HCT116 (cell line): ENCODE results near the gene SLC8A1. TPM values are rescaled to one million over a fixed set of nuclear protein-coding genes. Genes with fewer than 3 reads are reported as not detected.

Source experiments
- ATAC-seq: fragments of 200-7000 bp; cut with Tn5 transposase; 2 replicates; pipeline ENCODE4 v1.9.1; 2020; ENCODE audit warnings: mild to moderate bottlenecking, moderate library complexity
- BruUV-seq: library from RNA; stranded (reverse); fragments of 400-500 nt; replicated peaks from 2 replicates; lab custom pipeline; 2021; lab: Mats Ljungman, UMichigan
- CTCF ChIA-PET: fragments of 300-600 bp; sonication (Branson Sonifier 250); formaldehyde crosslinking; loops from one replicate; lab custom pipeline; 2021; ENCODE audit warnings: antibody characterized with exemption; lab: Charles Lee
- POLR2A ChIA-PET: fragments of 300-600, 350-600 bp; sonication (Branson Sonifier 250); formaldehyde crosslinking; loops from one replicate; lab custom pipeline; 2021; ENCODE audit warnings: antibody characterized with exemption; lab: Charles Lee
- RAD21 ChIA-PET, 2 experiments: fragments of 300-600 bp; sonication (Branson Sonifier 250); formaldehyde crosslinking; loops; one replicate each; lab custom pipeline; 2023; ENCODE audit warnings: low total read pairs in 2 of 2; ENCODE audit not compliant: uncharacterized antibody in 2 of 2, unreplicated experiment in 2 of 2, low non-redundant PET in 1 of 2; lab: Charles Lee
- DNase-seq: peaks from one replicate; pipeline ENCODE4 v3.0.0-alpha.2; 2010; ENCODE audit warnings: low read depth, low spot score
- H2AFZ ChIP-seq: fragments of 200-600 bp; shearing (Covaris generic), sonication (generic); 2 replicates; pipeline ENCODE4 v1.6.1; 2017; ENCODE audit warnings: low read depth, mixed run types, mixed read lengths, antibody characterized with exemption, low read length; ENCODE audit not compliant: poor library complexity, severe bottlenecking
- H3K27ac ChIP-seq: 2 replicates; pipeline ENCODE4 v1.5.1; 2012; ENCODE audit warnings: low read depth, low read length
- H3K27me3 ChIP-seq: fragments of 200-600 bp; sonication (generic); 2 replicates; pipeline ENCODE4 v1.6.1; 2016; ENCODE audit warnings: mixed run types, low read length, mixed read lengths; ENCODE audit not compliant: insufficient read depth
- H3K36me3 ChIP-seq, 2 experiments: fragments of 200-500 bp in 1 of 2; fragments of 200-600 bp in 1 of 2; sonication (Bioruptor generic) in 1 of 2; sonication (generic) in 1 of 2; 2 replicates each; pipeline versions ENCODE4 v1.5.1 to v1.6.1; 2014 to 2016; ENCODE audit warnings: low read length in 2 of 2, inconsistent platforms in 1 of 2, mixed read lengths in 1 of 2, mixed run types in 1 of 2; ENCODE audit not compliant: insufficient read depth in 2 of 2, control insufficient read depth in 1 of 2
- H3K4me1 ChIP-seq, 2 experiments: fragments of 200-600 bp in 1 of 2; sonication (generic) in 1 of 2; 2 replicates each; pipeline versions ENCODE4 v1.5.1 to v1.6.1; 2012 to 2017; ENCODE audit warnings: low read length in 2 of 2, inconsistent platforms in 1 of 2, mild to moderate bottlenecking in 1 of 2, mixed read lengths in 1 of 2, mixed run types in 1 of 2, moderate library complexity in 1 of 2; ENCODE audit not compliant: insufficient read depth in 2 of 2, control insufficient read depth in 1 of 2
- H3K4me2 ChIP-seq: fragments of 200-600 bp; sonication (generic); 2 replicates; pipeline ENCODE4 v1.6.1; 2017; ENCODE audit warnings: mixed run types, low read length, mixed read lengths
- H3K4me3 ChIP-seq, 2 experiments: fragments of 200-600 bp in 1 of 2; sonication (generic) in 1 of 2; replicated peaks in 1 of 2; 2 replicates each; pipeline ENCODE4 v1.5.1; 2011 to 2016; ENCODE audit warnings: low read length in 2 of 2, control low read depth in 1 of 2, low read depth in 1 of 2, mild to moderate bottlenecking in 1 of 2, mixed read lengths in 1 of 2, mixed run types in 1 of 2
- H3K79me2 ChIP-seq: fragments of 200-600 bp; sonication (generic); 2 replicates; pipeline ENCODE4 v1.6.1; 2017; ENCODE audit warnings: mild to moderate bottlenecking, mixed run types, low read length, moderate library complexity, mixed read lengths; ENCODE audit not compliant: insufficient read depth
- H3K9ac ChIP-seq: fragments of 200-600 bp; sonication (generic); 2 replicates; pipeline ENCODE4 v1.6.1; 2016; ENCODE audit warnings: low read length, mixed read lengths
- H3K9me2 ChIP-seq: fragments of 200-600 bp; sonication (generic), shearing (Covaris generic); 2 replicates; pipeline ENCODE4 v1.6.1; 2017; ENCODE audit warnings: mixed run types, mild to moderate bottlenecking, moderate library complexity; ENCODE audit not compliant: insufficient read depth
- H3K9me3 ChIP-seq, 2 experiments: fragments of 200-500 bp in 1 of 2; fragments of 200-600 bp in 1 of 2; sonication (Bioruptor generic) in 1 of 2; sonication (generic) in 1 of 2; 2 replicates each; pipeline ENCODE4 v1.6.1; 2014 to 2017; ENCODE audit warnings: low read length in 2 of 2, mixed read lengths in 2 of 2, inconsistent platforms in 1 of 2, low read depth in 1 of 2, mild to moderate bottlenecking in 1 of 2, mixed run types in 1 of 2, moderate library complexity in 1 of 2; ENCODE audit not compliant: control insufficient read depth in 1 of 2, insufficient read depth in 1 of 2
- H4K20me1 ChIP-seq: fragments of 200-600 bp; sonication (generic), shearing (Covaris generic); 2 replicates; pipeline ENCODE4 v1.6.1; 2017; ENCODE audit warnings: mixed run types, mild to moderate bottlenecking, moderate library complexity; ENCODE audit not compliant: insufficient read depth
- CBX3 ChIP-seq: IDR thresholded peaks from 2 replicates; pipeline ENCODE4 v1.6.1; 2012; ENCODE audit warnings: low read depth
- CEBPB ChIP-seq: IDR thresholded peaks from 2 replicates; pipeline ENCODE4 v1.6.1; 2012; ENCODE audit warnings: low read depth
- EGR1 ChIP-seq: IDR thresholded peaks from 2 replicates; pipeline ENCODE4 v1.6.1; 2012; ENCODE audit warnings: low read depth
- ELF1 ChIP-seq: IDR thresholded peaks from 2 replicates; pipeline ENCODE4 v1.6.1; 2012; ENCODE audit warnings: low read depth, borderline replicate concordance
- EZH2 ChIP-seq: fragments of 200-600 bp; sonication (generic); IDR thresholded peaks from 2 replicates; pipeline ENCODE4 v1.6.1; 2017; ENCODE audit warnings: antibody characterized with exemption, mixed run types
- EZH2phosphoT487 ChIP-seq: fragments of 200-600 bp; IDR thresholded peaks from 2 replicates; pipeline ENCODE4 v1.6.1; 2018; ENCODE audit warnings: antibody characterized with exemption, borderline replicate concordance
- POLR2A ChIP-seq: IDR thresholded peaks from 2 replicates; pipeline ENCODE4 v1.7.0; 2011; ENCODE audit warnings: borderline replicate concordance; ENCODE audit not compliant: insufficient read depth, insufficient read length; ENCODE audit errors: extremely low read depth
- POLR2AphosphoS5 ChIP-seq: IDR thresholded peaks from 2 replicates; pipeline ENCODE4 v1.6.1; 2011; ENCODE audit warnings: mild to moderate bottlenecking, low read depth, low read length, moderate library complexity
- RAD21 ChIP-seq: IDR thresholded peaks from 2 replicates; pipeline ENCODE4 v1.6.1; 2012; ENCODE audit warnings: low read depth, mild to moderate bottlenecking
- SIN3A ChIP-seq: IDR thresholded peaks from 2 replicates; pipeline ENCODE4 v1.6.1; 2012; ENCODE audit warnings: low read depth
- SP1 ChIP-seq: IDR thresholded peaks from 2 replicates; pipeline ENCODE4 v1.6.1; 2012; ENCODE audit warnings: low read depth
- SRF ChIP-seq: IDR thresholded peaks from 2 replicates; pipeline ENCODE4 v1.6.1; 2012; ENCODE audit warnings: low read depth
- TCF7L2 ChIP-seq: IDR thresholded peaks from 2 replicates; pipeline ENCODE4 v1.7.0; 2011; ENCODE audit warnings: borderline replicate concordance, inconsistent platforms; ENCODE audit not compliant: insufficient read depth, insufficient read length; ENCODE audit errors: extremely low read depth
- intact Hi-C: fragments of 100-400 bp; cut with micrococcal nuclease; formaldehyde crosslinking; loops from 2 replicates; pipeline ENCODE4 v1.10.0; 2022
- total RNA-seq: library from RNA; stranded (reverse); gene quantifications from one replicate; pipeline ENCODE4 v1.2.1, GENCODE V29; 2021; ENCODE audit not compliant: unreplicated experiment
- TF ChIP-seq, protein P1 (sequence below): IDR thresholded peaks from 2 replicates; pipeline ENCODE4 v1.6.1; 2012
- TF ChIP-seq, protein P2 (sequence below), 3 experiments: fragments of 200-600 bp in 1 of 3; sonication (generic) in 1 of 3; IDR thresholded peaks in 2 of 3; conservative IDR thresholded peaks in 1 of 3; 2 replicates each; pipeline ENCODE4 v1.5.1; 2012 to 2017; ENCODE audit warnings: low read depth in 2 of 3, low read length in 2 of 3, antibody characterized with exemption in 1 of 3, borderline replicate concordance in 1 of 3, control low read depth in 1 of 3, mild to moderate bottlenecking in 1 of 3, mixed read lengths in 1 of 3, mixed run types in 1 of 3, moderate library complexity in 1 of 3; ENCODE audit not compliant: insufficient read depth in 1 of 3
- TF ChIP-seq, protein P3 (sequence below): IDR thresholded peaks from 2 replicates; pipeline ENCODE4 v1.6.1; 2012
- TF ChIP-seq, protein P4 (sequence below): IDR thresholded peaks from 2 replicates; pipeline ENCODE4 v1.6.1; 2011; ENCODE audit warnings: mild to moderate bottlenecking, low read length, moderate library complexity; ENCODE audit not compliant: insufficient replicate concordance; ENCODE audit errors: extremely low read depth

The SLC8A1 gene
- total RNA-seq, 1 experiment from 2014 or later = 0.07 TPM

DNA sequence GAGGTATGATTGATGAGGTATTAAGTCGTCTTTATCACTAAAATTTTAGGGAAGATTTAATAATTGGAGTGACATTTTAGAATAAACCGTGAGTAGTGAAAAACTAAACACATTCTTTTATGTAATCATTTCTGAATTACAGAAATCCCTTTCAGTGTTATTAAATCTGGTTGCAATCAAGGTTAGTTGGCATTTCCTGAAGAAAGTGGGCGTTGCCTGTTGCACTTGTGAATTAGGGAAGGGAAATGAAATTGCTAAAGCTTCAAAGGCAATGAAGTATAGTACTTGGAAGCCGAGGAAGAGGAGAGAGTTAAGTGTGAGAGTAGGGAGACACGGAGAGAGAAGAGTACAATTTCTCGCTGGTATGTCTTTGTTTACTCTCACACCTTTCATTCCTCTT, 274.5 kb downstream of the SLC8A1 start (continued):
- TF ChIP-seq, protein P1, sequence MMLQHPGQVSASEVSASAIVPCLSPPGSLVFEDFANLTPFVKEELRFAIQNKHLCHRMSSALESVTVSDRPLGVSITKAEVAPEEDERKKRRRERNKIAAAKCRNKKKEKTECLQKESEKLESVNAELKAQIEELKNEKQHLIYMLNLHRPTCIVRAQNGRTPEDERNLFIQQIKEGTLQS = no peak
- TF ChIP-seq EZH2phosphoT487 (no peak), EZH2 (no peak), SIN3A (no peak), RAD21 (no peak), SP1 (no peak)
- TF ChIP-seq, protein P2, sequence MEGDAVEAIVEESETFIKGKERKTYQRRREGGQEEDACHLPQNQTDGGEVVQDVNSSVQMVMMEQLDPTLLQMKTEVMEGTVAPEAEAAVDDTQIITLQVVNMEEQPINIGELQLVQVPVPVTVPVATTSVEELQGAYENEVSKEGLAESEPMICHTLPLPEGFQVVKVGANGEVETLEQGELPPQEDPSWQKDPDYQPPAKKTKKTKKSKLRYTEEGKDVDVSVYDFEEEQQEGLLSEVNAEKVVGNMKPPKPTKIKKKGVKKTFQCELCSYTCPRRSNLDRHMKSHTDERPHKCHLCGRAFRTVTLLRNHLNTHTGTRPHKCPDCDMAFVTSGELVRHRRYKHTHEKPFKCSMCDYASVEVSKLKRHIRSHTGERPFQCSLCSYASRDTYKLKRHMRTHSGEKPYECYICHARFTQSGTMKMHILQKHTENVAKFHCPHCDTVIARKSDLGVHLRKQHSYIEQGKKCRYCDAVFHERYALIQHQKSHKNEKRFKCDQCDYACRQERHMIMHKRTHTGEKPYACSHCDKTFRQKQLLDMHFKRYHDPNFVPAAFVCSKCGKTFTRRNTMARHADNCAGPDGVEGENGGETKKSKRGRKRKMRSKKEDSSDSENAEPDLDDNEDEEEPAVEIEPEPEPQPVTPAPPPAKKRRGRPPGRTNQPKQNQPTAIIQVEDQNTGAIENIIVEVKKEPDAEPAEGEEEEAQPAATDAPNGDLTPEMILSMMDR (IDR thresholded peaks at IDR 0.05 in 2 of 3, conservative IDR thresholded peaks at IDR 0.05 in 1 of 3; ENCODE audit: borderline replicate concordance in 1 of 3, insufficient read depth in 1 of 3, low read depth in 2 of 3, low read length in 2 of 3) = no peak

DNA sequence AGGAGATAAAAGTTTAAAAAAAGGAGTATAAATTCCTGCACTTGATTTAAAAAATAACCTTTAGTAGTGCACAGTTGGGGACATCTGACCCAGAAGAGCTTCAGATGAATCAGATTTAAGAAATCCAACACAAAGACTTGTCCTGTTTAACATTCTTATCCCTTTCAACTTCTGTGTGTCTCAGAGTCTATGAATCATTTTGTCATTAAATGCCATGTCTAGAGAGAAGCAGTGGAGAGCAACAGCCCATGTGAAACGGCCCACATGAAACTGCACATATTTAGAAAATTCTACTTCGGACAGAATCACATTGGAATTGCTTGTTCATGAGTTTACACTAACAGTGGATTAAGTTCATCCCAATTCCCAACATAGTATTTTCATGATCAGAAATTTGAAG, 278.6 kb downstream of the SLC8A1 start:
- CTCF ChIA-PET = no interaction called here
- no peak overlapping the region for H2AFZ ChIP-seq
- no TSS peak for BruUV-seq
- no peaks in the 10 kb centered on the region for H3K36me3 ChIP-seq
- H3K4me2 ChIP-seq = no peak overlapping the region
- H3K27ac ChIP-seq = no peak overlapping the region
- intact Hi-C loops = no loop called here
- ATAC-seq = no peak
- POLR2A ChIA-PET = no interaction called here
- RAD21 ChIA-PET = no interaction called here
- H3K79me2 ChIP-seq = no peaks in the 10 kb centered on the region
- H3K27me3 ChIP-seq = no peaks in the 10 kb centered on the region
- no peaks in the 10 kb centered on the region for H3K4me1 ChIP-seq
- no peak overlapping the region for H3K9ac ChIP-seq
- DNase-seq = no peak
- H3K4me3 ChIP-seq = no peak overlapping the region
- no peaks in the 10 kb centered on the region for H3K9me2 ChIP-seq
- no peaks in the 10 kb centered on the region for H4K20me1 ChIP-seq
- no peaks in the 10 kb centered on the region for H3K9me3 ChIP-seq
- TF ChIP-seq ELF1 (no peak), SP1 (no peak), POLR2AphosphoS5 (no peak), EGR1 (no peak), CEBPB (no peak), SRF (no peak), EZH2phosphoT487 (no peak), POLR2A (no peak), TCF7L2 (no peak), EZH2 (no peak), CBX3 (no peak)
- TF ChIP-seq, protein P3, sequence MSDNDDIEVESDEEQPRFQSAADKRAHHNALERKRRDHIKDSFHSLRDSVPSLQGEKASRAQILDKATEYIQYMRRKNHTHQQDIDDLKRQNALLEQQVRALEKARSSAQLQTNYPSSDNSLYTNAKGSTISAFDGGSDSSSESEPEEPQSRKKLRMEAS = no peak
- TF ChIP-seq, protein P2 (IDR thresholded peaks at IDR 0.05 in 2 of 3, conservative IDR thresholded peaks at IDR 0.05 in 1 of 3; ENCODE audit: borderline replicate concordance in 1 of 3, insufficient read depth in 1 of 3, low read depth in 2 of 3, low read length in 2 of 3) = no peak
- TF ChIP-seq, protein P4, sequence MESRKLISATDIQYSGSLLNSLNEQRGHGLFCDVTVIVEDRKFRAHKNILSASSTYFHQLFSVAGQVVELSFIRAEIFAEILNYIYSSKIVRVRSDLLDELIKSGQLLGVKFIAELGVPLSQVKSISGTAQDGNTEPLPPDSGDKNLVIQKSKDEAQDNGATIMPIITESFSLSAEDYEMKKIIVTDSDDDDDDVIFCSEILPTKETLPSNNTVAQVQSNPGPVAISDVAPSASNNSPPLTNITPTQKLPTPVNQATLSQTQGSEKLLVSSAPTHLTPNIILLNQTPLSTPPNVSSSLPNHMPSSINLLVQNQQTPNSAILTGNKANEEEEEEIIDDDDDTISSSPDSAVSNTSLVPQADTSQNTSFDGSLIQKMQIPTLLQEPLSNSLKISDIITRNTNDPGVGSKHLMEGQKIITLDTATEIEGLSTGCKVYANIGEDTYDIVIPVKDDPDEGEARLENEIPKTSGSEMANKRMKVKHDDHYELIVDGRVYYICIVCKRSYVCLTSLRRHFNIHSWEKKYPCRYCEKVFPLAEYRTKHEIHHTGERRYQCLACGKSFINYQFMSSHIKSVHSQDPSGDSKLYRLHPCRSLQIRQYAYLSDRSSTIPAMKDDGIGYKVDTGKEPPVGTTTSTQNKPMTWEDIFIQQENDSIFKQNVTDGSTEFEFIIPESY = no peak
